BLaER1 treated with 17β-estradiol and CSF1 and Interleukin-3, amounts not matched to agents 10 nM and 100 nM (cell line): Measurements from ENCODE around the gene INSIG2.
"Not testable (repeated sequence)": the region's sequence is repeated elsewhere in the genome, so short reads cannot be mapped to it uniquely, and the experiment has no call there.

Source experiments
- H3K27ac ChIP-seq, 11 experiments: shearing (Covaris generic); formaldehyde crosslinking; 2 replicates each; pipeline ENCODE4 v1.8.1; 2022
- H3K27me3 ChIP-seq, 11 experiments: shearing (Covaris generic); formaldehyde crosslinking; 2 replicates each; pipeline ENCODE4 v1.8.1; 2022
- H3K36me3 ChIP-seq, 11 experiments: shearing (Covaris generic); formaldehyde crosslinking; 2 replicates each; pipeline ENCODE4 v1.8.1; 2022
- H3K4me1 ChIP-seq, 10 experiments: shearing (Covaris generic); formaldehyde crosslinking; 2 replicates each; pipeline ENCODE4 v1.8.1; 2022
- H3K4me2 ChIP-seq, 11 experiments: shearing (Covaris generic); formaldehyde crosslinking; 2 replicates each; pipeline ENCODE4 v1.8.1; 2022
- H3K4me3 ChIP-seq, 10 experiments: shearing (Covaris generic); formaldehyde crosslinking; 2 replicates each; pipeline ENCODE4 v1.8.1; 2022
- H3K9ac ChIP-seq, 11 experiments: shearing (Covaris generic); formaldehyde crosslinking; 2 replicates each; pipeline ENCODE4 v1.8.1; 2022
- H3K9me3 ChIP-seq, 11 experiments: shearing (Covaris generic); formaldehyde crosslinking; replicated peaks in 1 of 11; 2 replicates each; pipeline ENCODE4 v1.8.1; 2022
- H4K20me1 ChIP-seq, 11 experiments: shearing (Covaris generic); formaldehyde crosslinking; 2 replicates each; pipeline ENCODE4 v1.8.1; 2022
- Cebpa-rat ChIP-seq, 11 experiments: shearing (Covaris generic); IDR thresholded peaks; 2 replicates each; pipeline ENCODE4 v1.8.1; 2022

The INSIG2 gene

GRCh38 chr2:118090387-118091139, 2.3 kb downstream of the INSIG2 start:
- Histone ChIP-seq H3K27ac (no peak overlapping the region), H3K4me3 (peak overlapping the region in 5 of 10 experiments; percentile 80 to 96 (median 93); a peak in 8 of 20 replicates), H3K27me3 (no peaks in the 10 kb centered on the region), H3K9ac (peak overlapping the region in 2 of 11 experiments; percentile 80 to 81; a peak in 2 of 22 replicates), H3K9me3 (no peaks in the 10 kb centered on the region), H4K20me1 (peaks cover 0 to 44% (median 15%) of the 10 kb centered on the region in 11 experiments; a peak in 11 of 22 replicates), H3K4me1 (peaks cover 27 to 56% (median 43%) of the 10 kb centered on the region in 10 experiments), H3K36me3 (no peaks in the 10 kb centered on the region), H3K4me2 (peak overlapping the region; percentile 87 to 98 (median 94))
- no peak for TF ChIP-seq Cebpa-rat (IDR thresholded peaks at IDR 0.05)

- Histone ChIP-seq H3K36me3 (no peaks in the 10 kb centered on the region), H3K4me1 (peaks cover 28 to 57% (median 46%) of the 10 kb centered on the region in 10 experiments), H3K9me3 (no peaks in the 10 kb centered on the region), H3K4me3 (no peak overlapping the region), H3K27ac (no peak overlapping the region), H3K27me3 (no peaks in the 10 kb centered on the region), H4K20me1 (peaks cover 0 to 49% (median 19%) of the 10 kb centered on the region in 11 experiments; a peak in 11 of 22 replicates), H3K9ac (no peak overlapping the region), H3K4me2 (peak overlapping the region in 7 of 11 experiments; percentile 9 to 96 (median 92); a peak in 6 of 22 replicates)
- TF ChIP-seq Cebpa-rat (IDR thresholded peaks at IDR 0.05), result no peak
Observed at GRCh38 chr2:118091140-118091478, 2.8 kb downstream of the INSIG2 start.

GRCh38 chr2:118091631-118092030, 3.4 kb downstream of the INSIG2 start:
- peaks cover 0 to 54% (median 19%) of the 10 kb centered on the region in 11 experiments; a peak in 11 of 22 replicates for H4K20me1 ChIP-seq

GRCh38 chr2:118094102-118094501, 5.8 kb downstream of the INSIG2 start:
- H3K4me2 ChIP-seq, result peak overlapping the region in 7 of 11 experiments; percentile 7 to 58 (median 40); a peak in 10 of 22 replicates
- H3K9me3 ChIP-seq, H3K9ac ChIP-seq, H3K27me3 ChIP-seq, H3K4me3 ChIP-seq, H3K27ac ChIP-seq: not testable (repeated sequence)
- peaks cover 10 to 29% (median 26%) of the 10 kb centered on the region in 11 experiments for H3K36me3 ChIP-seq
- H4K20me1 ChIP-seq, result peaks cover 0 to 79% (median 22%) of the 10 kb centered on the region in 11 experiments; a peak in 13 of 22 replicates
- peaks cover 35 to 64% (median 49%) of the 10 kb centered on the region in 10 experiments for H3K4me1 ChIP-seq

More at GRCh38 chr2:118091631-118092030, 3.4 kb downstream of the INSIG2 start:
- H3K27me3 ChIP-seq, result no peaks in the 10 kb centered on the region
- H3K27ac ChIP-seq, result no peak overlapping the region
- peaks cover 3 to 5% (median 4%) of the 10 kb centered on the region in 11 experiments for H3K36me3 ChIP-seq
- TF ChIP-seq Cebpa-rat (IDR thresholded peaks at IDR 0.05), result no peak
- peak overlapping the region in 3 of 11 experiments; percentile 9 to 17 (median 10); a peak in 4 of 22 replicates for H3K4me2 ChIP-seq
- no peak overlapping the region for H3K4me3 ChIP-seq
- H3K4me1 ChIP-seq, result peaks cover 28 to 57% (median 46%) of the 10 kb centered on the region in 10 experiments
- no peak overlapping the region for H3K9ac ChIP-seq
- H3K9me3 ChIP-seq, result no peaks in the 10 kb centered on the region

GRCh38 chr2:118094503-118094902, 6.2 kb downstream of the INSIG2 start:
- H3K4me2 ChIP-seq, result peak overlapping the region in 7 of 11 experiments; percentile 7 to 58 (median 40); a peak in 10 of 22 replicates
- no peaks in the 10 kb centered on the region for H3K9me3 ChIP-seq
- H3K4me3 ChIP-seq, result no peak overlapping the region
- H3K36me3 ChIP-seq, result peaks cover 10 to 33% (median 27%) of the 10 kb centered on the region in 11 experiments
- H3K27ac ChIP-seq, result no peak overlapping the region
- H3K9ac ChIP-seq, result no peak overlapping the region
- H3K4me1 ChIP-seq, result peaks cover 31 to 67% (median 45%) of the 10 kb centered on the region in 10 experiments
- H3K27me3 ChIP-seq, result no peaks in the 10 kb centered on the region
- peaks cover 0 to 82% (median 22%) of the 10 kb centered on the region in 11 experiments; a peak in 13 of 22 replicates for H4K20me1 ChIP-seq
- no peak for TF ChIP-seq Cebpa-rat (IDR thresholded peaks at IDR 0.05)

- Histone ChIP-seq H3K4me1 (peaks cover 23 to 62% (median 34%) of the 10 kb centered on the region in 10 experiments; a peak in 19 of 20 replicates), H3K36me3 (peaks cover 17 to 44% (median 38%) of the 10 kb centered on the region in 11 experiments), H3K9me3 (no peaks in the 10 kb centered on the region), H3K27me3 (no peaks in the 10 kb centered on the region), H3K27ac (no peak overlapping the region), H3K9ac (no peak overlapping the region), H3K4me2 (peak overlapping the region in 5 of 11 experiments; percentile 0 to 37 (median 11); a peak in 7 of 22 replicates), H4K20me1 (peaks cover 0 to 80% (median 22%) of the 10 kb centered on the region in 11 experiments; a peak in 13 of 22 replicates), H3K4me3 (no peak overlapping the region)
- no peak for TF ChIP-seq Cebpa-rat (IDR thresholded peaks at IDR 0.05)
Observed at GRCh38 chr2:118095610-118096009, 7.3 kb downstream of the INSIG2 start.

- no peak overlapping the region for H3K9ac ChIP-seq
- H3K27me3 ChIP-seq, result no peaks in the 10 kb centered on the region
- H3K4me3 ChIP-seq, result no peak overlapping the region
- TF ChIP-seq Cebpa-rat (IDR thresholded peaks at IDR 0.05), result no peak
- H3K4me2 ChIP-seq, result peak overlapping the region in 4 of 11 experiments; percentile 47 to 76 (median 54); a peak in 4 of 22 replicates
- peaks cover 0 to 61% (median 18%) of the 10 kb centered on the region in 11 experiments; a peak in 13 of 22 replicates for H4K20me1 ChIP-seq
- H3K9me3 ChIP-seq, result no peaks in the 10 kb centered on the region
- H3K27ac ChIP-seq, result no peak overlapping the region
- H3K4me1 ChIP-seq, result peaks cover 21 to 50% (median 26%) of the 10 kb centered on the region in 10 experiments; a peak in 19 of 20 replicates
- H3K36me3 ChIP-seq, result peaks cover 38 to 64% (median 55%) of the 10 kb centered on the region in 11 experiments
Observed at GRCh38 chr2:118097657-118098056, 9.4 kb downstream of the INSIG2 start.

GRCh38 chr2:118098307-118099030, 10.2 kb downstream of the INSIG2 start:
- peaks cover 21 to 55% (median 25%) of the 10 kb centered on the region in 10 experiments; a peak in 19 of 20 replicates for H3K4me1 ChIP-seq
- no peak overlapping the region for H3K9ac ChIP-seq
- no peaks in the 10 kb centered on the region for H3K27me3 ChIP-seq
- no peak for TF ChIP-seq Cebpa-rat (IDR thresholded peaks at IDR 0.05)
- H3K9me3 ChIP-seq, result no peaks in the 10 kb centered on the region
- no peak overlapping the region for H3K4me3 ChIP-seq
- peaks cover 45 to 72% (median 61%) of the 10 kb centered on the region in 11 experiments for H3K36me3 ChIP-seq
- peak overlapping the region in 2 of 11 experiments; percentile 2; a peak in 1 of 22 replicates for H3K27ac ChIP-seq
- peaks cover 0 to 60% (median 18%) of the 10 kb centered on the region in 11 experiments; a peak in 13 of 22 replicates for H4K20me1 ChIP-seq
- H3K4me2 ChIP-seq, result peak overlapping the region in 10 of 11 experiments; percentile 6 to 76 (median 27); a peak in 13 of 22 replicates
